Measurements from ENCODE around the gene KCNG4.

The KCNG4 gene

DNA sequence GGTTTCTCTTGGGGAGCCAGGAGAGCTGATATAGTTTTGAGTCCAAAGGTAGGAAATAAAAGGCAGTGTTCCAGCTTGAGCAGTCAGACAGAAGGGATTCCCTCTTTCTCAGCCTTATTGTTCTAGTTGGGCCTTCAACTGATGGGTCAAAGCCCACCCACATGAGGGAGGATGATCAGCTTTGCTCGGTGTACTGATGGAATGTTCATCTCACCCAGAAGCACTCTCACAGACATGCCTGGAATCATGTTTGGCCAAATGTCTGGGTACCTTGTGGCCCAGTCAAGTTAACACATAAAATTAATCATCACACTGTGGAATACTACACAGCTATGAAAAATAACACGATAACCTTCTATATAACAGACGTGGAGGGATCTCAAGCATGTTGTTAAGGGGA, 23.1 kb upstream of the KCNG4 start:
- DNase-seq (ENCODE audit: low read depth) = no peak

DNA sequence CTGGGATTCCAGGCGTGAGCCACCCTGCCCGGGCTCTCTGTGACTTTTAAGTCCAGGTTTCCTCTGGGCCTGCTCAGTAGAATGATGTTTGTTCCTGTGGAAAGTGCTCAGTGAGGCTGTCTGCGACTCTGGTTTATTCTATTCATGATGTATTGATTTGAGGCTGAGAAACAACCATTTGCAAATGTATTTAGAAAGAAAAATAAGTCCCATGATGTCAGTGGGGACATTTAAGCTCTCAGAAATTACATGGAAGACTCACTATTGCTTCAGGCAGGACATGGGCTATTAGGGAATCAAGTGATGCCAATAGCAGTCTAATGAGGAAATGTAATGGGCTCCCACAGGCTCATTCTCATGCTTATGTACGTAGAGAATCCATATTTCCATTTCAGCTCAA, 22.2 kb upstream of the KCNG4 start:
- no peak for DNase-seq (ENCODE audit: low read depth)

DNA sequence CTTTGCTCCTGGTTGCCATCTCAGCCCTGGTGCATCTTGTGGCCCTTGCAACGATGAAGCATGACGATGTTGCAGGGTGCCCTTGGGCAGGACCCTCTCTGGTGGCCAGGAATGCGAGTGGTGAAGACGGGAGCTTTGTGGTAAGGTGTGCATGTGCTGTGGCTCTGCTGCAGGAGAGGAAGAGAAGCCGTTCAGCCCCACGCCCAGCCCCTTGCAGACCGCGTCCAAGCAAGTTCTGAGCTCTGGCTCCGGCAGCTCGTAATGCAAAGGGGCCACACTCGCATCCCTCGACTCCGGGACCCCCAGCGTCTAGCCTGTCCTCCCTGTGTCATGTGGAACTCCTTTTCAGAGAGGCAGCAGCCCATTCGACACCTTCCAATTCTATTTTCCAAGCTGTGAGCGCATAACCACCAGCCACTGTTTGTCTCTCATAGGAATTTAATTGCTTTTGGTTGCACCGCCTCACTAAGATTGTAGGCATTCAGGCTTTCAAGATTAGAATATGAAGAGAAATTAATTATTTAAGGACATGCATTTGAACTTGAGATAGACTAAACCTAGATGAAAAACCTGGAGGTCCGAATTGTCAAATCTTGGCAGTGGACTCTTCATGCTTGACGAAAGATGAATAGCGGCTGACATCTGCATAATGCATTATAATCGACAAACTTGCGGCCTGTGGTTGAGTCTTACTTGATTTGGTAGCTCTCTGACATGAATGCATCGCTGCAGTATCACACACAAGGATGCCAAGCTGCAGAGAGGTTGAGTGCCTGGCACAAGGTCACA, 21.1 kb upstream of the KCNG4 start:
- DNase-seq (ENCODE audit: low read depth) = no peak

DNA sequence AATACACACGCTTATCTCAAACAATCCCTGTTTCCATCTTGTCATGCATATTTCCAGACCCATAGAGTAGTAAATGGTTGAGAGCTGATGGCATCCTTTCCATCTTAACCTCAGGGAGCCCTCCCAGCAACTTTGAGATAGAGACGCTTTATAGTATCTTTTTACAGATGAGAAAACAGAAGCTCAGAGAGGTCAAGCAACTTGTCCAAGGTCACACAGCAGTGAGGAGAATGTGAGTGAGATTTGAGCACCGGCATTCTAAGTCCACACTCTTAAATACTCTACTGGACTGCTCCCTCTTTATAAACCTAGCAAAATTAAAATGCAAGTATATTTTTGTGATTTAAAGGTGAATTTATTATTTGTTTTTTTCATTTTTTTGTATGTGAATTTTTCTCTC, 19.9 kb upstream of the KCNG4 start:
- no peak for DNase-seq (ENCODE audit: low read depth)

DNA sequence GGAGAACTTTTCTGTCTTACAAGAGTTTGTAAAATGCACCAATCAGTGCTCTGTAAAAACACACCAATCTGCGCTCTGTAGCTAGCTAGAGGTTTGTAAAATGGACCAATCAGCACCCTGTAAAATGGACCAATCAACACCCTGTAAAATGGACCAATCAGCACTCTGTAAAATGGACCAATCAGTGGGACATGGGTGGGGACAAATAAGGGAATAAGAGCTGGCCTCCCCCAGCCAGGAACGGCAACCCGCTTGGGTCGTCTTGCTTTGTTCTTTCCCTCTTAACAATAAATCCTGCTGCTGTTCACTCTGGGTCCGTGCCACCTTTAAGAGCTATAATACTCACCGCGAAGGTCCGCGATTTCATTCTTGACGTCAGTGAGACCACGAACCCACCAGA, 18.5 kb upstream of the KCNG4 start:
- no peak for DNase-seq (ENCODE audit: low read depth)

DNA sequence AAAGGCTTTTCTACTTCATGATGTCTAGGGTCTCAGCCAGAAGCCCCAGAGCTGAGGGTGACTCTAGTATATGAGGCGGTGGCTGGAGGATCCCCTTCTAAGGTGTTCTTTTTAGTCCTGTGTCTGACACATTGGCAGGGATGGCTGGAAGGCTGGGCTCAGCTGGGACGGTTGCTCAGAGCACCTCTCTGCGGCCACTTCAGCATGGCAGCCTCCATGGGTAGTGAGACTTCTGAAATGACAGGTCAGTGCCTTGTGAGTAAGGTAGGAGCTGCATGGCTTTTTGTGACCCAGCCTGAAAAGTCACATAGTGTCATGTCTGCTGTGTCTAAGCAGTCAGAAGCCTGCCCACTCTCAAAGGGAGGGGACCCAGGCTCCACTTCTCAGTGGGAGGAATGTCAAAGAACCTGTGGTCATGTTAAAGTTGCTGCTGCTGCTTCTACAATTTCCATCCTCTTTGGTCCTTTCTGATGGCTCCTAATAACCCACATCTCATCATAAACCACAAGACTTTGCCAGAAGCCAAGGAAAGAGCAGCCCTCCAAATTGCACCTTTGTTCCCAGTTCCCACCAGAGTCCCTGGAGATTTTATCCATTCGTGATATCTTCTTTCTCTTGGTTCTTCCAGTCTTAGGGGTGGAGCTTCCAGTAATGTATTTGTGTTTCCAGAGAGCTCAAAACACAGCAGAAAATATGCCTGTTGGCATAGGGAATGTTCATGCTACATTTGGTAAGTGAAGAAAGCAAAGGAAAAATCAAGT, 15.4 kb upstream of the KCNG4 start:
- no peak for DNase-seq (ENCODE audit: low read depth)

DNA sequence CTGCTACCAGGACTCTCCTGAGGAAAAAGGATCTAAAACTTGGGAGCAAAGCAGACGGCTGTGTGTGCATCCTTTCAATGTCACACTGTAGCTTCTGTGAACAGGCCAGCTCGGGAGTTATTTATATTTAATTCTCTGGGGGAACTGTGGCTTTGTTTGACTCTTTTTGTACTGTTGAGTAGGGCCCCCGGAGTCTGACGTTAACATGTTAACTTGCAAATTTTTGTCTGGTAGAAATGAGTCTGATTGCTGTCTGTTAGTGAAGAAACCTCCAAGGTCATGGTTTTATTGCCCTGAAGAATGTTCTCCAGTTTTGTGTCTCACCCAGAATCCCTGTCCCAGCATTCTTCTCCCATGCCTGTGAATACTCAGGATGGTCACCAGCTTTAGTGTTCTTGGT, 14.2 kb upstream of the KCNG4 start:
- no peak for DNase-seq (ENCODE audit: low read depth)

DNA sequence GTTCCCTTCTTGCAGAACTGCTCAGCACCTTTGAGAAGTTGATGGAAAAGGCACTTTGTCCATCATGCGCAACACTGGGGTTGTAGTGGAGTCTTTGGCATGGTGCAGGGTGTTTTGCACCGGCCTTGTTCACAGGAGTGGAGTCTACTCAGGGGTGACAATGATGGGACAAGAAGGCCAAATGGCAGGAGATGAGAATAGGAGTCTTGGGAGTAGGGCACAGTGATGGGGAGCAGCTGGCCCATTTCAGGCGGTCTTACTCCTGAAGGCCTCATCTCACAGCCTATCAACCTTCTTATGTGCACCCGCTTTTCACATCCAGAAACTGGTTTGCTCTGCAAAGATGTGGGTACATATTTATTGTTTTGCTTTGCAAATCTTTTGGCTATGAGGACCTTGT, 13.4 kb upstream of the KCNG4 start:
- no peak for DNase-seq (ENCODE audit: low read depth)

DNA sequence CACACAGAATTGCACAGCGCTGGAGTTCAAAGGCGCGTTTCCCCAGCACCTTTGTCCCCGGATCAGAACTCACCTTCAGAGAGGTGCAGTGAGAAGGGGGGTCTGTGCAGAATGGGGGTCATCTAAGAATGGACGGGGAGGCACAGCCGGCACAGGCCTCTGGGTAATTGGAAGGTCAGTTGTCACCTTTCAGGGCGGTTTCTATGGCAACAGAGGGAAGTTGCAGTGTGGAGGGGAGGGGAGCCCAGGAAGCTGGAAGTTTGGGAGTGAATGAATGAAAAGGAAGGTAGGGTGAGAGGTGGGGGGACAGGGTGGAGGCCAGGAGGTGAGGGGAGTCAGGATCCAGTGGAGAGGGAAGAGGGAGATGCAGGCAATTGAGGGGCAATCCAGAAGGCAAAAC, 12.4 kb upstream of the KCNG4 start:
- DNase-seq (ENCODE audit: low read depth) = no peak

DNA sequence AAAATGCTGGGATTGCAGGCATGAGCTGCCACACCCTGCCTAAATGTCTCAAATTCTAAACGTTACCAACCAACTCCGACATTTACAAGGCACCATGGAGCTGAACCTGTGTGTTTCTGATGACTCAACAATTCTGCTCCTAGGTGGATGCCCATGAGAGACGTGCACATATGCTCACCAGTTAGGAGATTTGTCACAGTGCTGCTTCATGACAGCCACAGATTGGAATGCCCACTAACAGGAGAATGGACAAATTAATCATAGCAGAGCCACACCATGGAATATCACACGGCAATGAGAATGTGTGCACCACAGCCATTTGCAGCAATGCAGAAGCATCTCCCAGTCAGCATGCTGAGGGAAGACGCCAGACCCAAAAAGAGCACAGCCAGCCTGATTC, 8.0 kb upstream of the KCNG4 start:
- DNase-seq (ENCODE audit: low read depth) = no peak

DNA sequence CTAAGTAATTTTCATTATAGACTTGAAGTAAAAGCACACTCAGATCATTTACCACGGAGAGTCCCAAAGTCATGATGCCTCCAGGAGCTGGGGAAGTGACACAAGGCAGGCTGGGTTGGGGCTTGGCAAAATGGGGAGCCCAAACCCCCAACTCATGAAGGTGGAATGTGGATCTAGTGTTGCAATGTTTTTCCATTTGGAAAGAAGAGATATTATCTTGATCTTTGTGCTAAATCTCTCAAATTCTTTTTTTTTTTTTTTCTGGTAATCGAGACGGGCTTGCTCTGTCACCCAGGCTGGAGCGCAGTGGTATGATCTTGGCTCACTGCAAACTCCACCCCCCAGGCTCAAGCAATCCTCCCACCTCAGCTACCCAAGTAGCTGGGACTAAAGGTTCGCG, 7.5 kb upstream of the KCNG4 start:
- no peak for DNase-seq (ENCODE audit: low read depth)

DNA sequence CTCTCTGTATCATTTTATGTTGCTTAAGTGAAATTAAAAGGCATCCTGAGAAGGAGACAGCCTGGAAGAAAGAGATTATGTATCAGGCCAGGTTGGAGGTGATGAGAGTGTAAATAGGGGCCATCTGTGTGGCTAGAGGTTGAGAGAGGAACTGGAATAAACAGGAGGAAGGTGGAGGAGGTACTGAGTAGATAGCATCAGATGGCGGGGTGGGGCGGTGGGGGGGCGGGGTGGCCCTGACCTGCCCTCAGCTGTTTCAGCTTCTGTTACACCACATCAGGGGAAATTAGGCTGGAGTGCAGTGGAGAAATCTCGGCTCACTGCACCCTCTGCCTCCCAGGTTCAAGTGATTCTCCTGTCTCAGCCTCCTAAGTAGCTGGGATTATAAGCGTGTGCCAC, 6.9 kb upstream of the KCNG4 start:
- DNase-seq (ENCODE audit: low read depth) = no peak

DNA sequence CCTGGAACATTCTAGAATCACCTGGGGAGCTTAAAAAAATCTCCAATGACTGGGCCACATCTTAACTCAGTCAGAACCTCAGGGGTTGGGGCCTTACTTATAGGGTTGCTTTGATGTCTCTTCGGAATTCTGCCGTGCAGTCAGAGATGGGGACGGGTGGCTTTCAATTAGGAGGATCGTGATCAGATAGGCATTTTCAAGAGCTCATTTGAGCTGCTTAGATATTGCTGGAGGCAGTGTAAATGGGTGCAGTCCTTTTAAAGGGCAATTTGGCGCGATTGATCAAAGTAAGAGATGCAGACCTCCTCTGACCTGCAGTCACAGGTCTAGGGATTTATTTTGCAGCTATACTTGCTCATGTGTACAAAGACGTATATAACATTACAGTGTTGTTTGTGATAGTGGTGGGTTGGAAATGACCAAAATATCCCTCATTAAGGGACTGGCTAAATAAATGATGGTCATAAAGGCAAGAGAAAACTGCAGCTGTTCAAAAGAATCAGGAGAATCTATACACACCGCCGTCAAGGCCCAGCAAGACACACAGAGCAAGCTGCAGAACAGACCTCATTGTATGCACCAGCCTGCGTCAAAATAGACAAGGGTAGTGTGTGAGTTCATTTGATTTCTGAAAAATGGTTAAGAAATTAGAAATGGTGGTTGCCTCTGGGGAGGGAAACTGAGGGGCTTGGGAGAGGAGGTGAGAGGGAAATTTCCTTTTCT, 6.3 kb upstream of the KCNG4 start:
- DNase-seq (ENCODE audit: low read depth) = no peak

DNA sequence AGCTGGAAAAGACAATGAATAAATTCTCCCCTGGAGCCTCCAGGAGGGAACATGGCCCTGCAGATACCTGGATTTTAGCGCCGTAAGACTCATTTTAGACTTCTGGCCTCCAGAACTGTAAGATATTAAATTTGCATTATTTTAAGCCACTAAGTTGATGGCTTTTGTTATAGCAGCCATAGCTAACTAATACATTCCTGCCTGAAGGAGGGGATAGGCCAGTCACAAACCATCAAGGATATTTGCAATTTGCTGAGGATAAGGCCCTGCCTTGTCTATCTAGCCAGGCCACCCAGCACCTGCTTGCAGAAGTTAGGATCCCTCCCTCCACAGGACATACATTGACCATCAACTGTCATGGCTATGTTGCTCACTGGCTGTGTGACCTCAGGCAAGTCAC, 4.9 kb upstream of the KCNG4 start:
- no peak for DNase-seq (ENCODE audit: low read depth)

DNA sequence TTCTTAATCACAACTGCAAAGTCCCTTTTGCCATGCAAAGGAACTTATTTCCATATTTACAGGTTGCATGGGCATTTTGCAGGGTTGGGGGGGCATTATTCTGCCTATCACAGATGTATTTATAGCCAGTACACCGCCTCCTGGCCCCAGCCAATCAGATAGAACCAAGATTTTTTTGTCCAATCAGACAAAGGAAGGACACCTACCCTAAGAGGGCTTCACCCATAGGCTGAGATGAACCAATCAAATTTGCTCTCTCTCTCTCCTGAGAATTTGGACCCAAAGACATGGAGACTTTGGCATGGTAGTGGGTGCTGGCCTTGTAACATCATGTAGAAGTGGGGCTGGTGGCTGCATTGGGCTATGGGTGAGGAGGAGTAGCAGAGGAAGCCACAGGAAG, 3.9 kb upstream of the KCNG4 start:
- DNase-seq (ENCODE audit: low read depth) = no peak

DNA sequence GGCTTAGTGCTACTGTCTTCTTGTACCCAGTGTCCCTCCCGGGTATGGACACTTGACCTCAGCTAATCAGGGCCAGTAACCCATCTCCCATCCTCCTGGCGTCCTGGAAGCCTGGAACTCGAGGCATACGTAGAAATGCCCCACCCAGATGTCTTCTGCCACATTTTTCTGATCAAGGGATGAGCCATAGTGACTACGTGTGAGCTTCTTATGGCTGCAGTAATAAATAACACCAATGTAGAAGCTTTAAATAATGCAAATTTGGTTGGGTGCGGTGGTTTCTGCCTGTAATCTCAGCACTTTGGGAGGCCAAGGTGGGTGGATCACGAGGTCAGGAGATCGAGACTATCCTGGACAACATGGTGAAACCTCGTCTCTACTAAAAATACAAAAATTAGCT, 3.0 kb upstream of the KCNG4 start:
- no peak for DNase-seq (ENCODE audit: low read depth)

DNA sequence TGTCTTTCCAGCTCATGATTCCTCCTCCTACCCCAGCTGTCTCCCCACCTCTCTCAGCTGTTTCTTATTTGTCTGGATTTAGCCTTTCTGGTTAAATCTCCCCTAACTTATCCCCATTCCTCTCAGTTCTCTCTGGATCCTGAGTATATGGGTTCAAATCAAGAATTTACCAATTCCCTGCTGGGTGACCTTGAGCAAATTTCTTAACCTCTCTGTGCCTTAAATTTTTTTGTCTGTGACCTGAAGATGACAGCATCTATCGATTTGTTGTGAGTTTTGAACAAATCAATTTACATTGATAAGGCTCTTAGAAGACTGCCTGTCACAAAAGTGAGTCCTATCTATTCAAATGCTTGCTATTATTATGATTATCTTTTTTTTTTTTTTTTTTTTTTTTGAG, 2.0 kb upstream of the KCNG4 start:
- DNase-seq (ENCODE audit: low read depth) = no peak

DNA sequence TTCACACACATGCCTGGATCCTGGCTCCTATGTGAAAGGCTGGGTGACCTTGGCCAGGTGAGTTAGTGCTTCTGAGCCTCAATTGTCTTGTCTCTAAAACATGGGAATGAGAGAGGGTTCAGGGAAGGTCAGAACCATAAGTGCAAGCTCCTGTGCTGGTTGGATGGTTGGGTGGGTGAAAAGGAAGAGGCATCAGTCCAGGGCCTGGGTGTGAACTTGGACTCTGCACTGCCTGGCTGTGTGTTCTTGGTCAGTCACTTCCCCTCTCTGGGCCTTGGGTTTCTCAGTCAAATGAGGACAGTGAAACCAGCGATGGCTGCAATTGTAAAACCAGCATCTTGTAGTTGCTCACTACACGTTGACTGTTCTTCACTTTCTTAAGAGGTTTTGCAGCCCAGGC, 643 bp upstream of the KCNG4 start:
- DNase-seq (ENCODE audit: low read depth) = no peak

DNA sequence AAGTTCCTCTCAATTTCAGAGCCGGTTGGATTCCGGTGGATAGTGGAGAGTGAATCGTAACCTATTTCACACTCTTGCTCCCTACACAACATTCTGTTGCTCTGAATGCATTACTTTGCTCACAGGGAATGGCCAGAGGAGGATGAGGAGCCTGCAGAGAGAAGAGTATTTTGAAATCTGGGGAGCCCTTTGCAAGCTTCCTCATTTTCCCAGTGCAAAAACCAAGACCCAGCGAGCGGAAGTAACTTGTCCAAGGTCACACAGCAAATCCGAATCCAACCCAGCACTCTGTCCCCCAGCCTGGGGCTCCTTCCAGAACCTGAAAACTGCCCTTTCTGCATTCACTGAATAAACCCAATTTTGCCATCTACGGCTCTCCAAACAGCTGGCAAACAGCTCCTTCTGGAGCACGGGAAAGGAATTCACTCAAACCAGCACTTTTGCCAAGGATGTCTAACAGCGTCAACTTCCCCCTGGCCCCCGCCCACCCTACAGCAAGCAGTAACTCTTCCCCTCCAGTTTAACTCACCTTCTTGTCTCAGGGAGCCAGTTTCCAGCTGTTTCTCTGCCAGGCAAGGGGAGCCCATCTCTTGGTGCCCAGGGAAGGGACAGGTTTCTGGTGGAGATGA, 557 bp downstream of the KCNG4 start:
- DNase-seq (ENCODE audit: low read depth) = no peak

DNA sequence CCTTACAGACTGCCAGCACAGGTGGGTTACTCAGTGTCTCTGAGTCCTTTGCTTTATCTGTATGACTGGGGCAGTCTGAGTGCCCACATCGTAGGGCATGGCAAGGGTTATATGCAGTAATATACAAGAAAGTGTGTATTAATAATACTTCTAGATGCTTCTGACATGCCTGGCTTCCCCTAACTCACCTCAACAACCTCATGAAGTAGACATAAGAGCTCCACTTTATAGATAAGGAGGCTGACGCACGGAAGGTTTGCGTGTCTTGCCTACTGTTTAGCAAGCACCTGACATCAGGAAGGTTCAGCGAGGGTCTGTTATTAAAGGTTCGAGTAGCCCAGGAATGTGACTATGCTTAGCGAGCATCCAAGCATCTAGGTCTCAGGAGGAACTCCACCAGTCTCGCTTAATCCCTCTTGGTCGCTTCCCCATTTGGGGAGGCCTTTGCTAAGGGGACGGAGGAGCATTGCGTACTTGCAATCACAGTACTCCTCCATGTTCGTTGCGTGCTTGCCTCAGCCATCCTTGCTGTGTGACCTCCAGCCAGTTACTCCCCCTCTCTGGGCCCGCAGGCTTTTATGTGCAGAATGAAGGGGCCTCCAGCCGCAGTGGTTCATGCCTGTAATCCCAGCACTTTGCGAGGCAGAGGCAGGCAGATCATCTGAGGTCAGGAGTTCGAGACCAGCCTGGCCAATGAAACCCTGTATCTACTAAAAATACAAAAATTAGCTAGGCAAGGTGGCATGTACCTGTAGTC, 1.6 kb downstream of the KCNG4 start:
- DNase-seq (ENCODE audit: low read depth) = no peak

DNA sequence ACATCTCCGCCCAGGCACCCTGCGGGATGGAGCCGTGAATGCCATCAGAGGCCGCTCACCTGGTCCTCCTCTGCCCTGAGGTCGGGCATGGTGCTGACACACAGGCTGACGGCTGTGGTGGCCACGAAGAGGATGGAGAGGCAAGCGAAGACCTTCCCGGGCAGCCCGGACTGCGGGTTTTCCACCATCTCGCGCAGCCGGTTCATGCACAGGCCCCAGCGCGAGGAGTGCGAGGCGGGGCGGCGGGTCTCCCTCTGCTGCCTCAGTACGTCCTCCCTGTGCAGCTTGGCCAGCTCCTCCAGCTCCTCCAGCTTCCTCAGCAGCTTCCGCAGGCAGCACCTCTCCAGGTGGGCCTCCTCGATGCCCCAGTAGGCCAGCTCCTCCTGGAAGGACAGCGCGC, 3.1 kb downstream of the KCNG4 start:
- no peak for DNase-seq (ENCODE audit: low read depth)
